A673 (cell line): Measurements from ENCODE around the gene UBASH3B. TPM values are rescaled to one million over a fixed set of nuclear protein-coding genes. Genes with fewer than 3 reads are reported as not detected.

Source experiments
- BruUV-seq: library from RNA; stranded (reverse); fragments of 400-500 nt; replicated peaks from 2 replicates; lab custom pipeline; 2021; lab: Mats Ljungman, UMichigan
- CTCF ChIA-PET: fragments of 300-600 bp; sonication (Branson Sonifier 250); formaldehyde crosslinking; loops from one replicate; lab custom pipeline; 2022; ENCODE audit warnings: antibody characterized with exemption; lab: Charles Lee
- POLR2A ChIA-PET: fragments of 300-600 bp; sonication (Branson Sonifier 250); formaldehyde crosslinking; loops from one replicate; lab custom pipeline; 2022; ENCODE audit warnings: antibody characterized with exemption; ENCODE audit not compliant: low non-redundant PET; lab: Charles Lee
- DNase-seq: peaks from one replicate; pipeline ENCODE4 v3.0.0-alpha.2; 2015; ENCODE audit warnings: low spot score
- H3K27ac ChIP-seq: fragments of 200-600 bp; sonication (generic); 2 replicates; pipeline ENCODE4 v1.5.1; 2016; ENCODE audit warnings: mixed run types, low read depth, mild to moderate bottlenecking, mixed read lengths, antibody characterized with exemption, low read length; ENCODE audit not compliant: poor library complexity, severe bottlenecking
- H3K27me3 ChIP-seq: fragments of 200-600 bp; sonication (generic); replicated peaks from 2 replicates; pipeline ENCODE4 v1.6.1; 2017; ENCODE audit warnings: mixed run types, low read depth, mild to moderate bottlenecking, mixed read lengths, antibody characterized with exemption, low read length; ENCODE audit not compliant: insufficient read depth, poor library complexity
- H3K36me3 ChIP-seq: fragments of 200-600 bp; sonication (generic); 2 replicates; pipeline ENCODE4 v1.6.1; 2016; ENCODE audit warnings: mixed run types, mild to moderate bottlenecking, mixed read lengths, antibody characterized with exemption, low read length; ENCODE audit not compliant: insufficient read depth, poor library complexity, severe bottlenecking
- H3K4me1 ChIP-seq: fragments of 200-600 bp; sonication (generic); 2 replicates; pipeline ENCODE4 v1.6.1; 2017; ENCODE audit warnings: mixed run types, mild to moderate bottlenecking, mixed read lengths, antibody characterized with exemption, low read length; ENCODE audit not compliant: insufficient read depth, poor library complexity, severe bottlenecking
- H3K4me3 ChIP-seq: fragments of 200-600 bp; sonication (generic); 2 replicates; pipeline ENCODE4 v1.5.1; 2016; ENCODE audit warnings: low read depth, mixed run types, mild to moderate bottlenecking, mixed read lengths, low read length; ENCODE audit not compliant: poor library complexity, severe bottlenecking
- H3K9me3 ChIP-seq: fragments of 200-600 bp; sonication (generic); 2 replicates; pipeline ENCODE4 v1.6.1; 2016; ENCODE audit warnings: mixed run types, low read depth, mild to moderate bottlenecking, mixed read lengths, antibody characterized with exemption, low read length; ENCODE audit not compliant: poor library complexity, severe bottlenecking
- CTCF ChIP-seq: fragments of 300-800, 200-600 bp; sonication (generic); conservative IDR thresholded peaks from 2 replicates; pipeline ENCODE4 v1.5.1; 2017; ENCODE audit warnings: low read depth, mild to moderate bottlenecking, antibody characterized with exemption, low read length, moderate library complexity, mixed read lengths
- EZH2 ChIP-seq: fragments of 200-600 bp; sonication (generic); IDR thresholded peaks from 2 replicates; pipeline ENCODE4 v1.6.1; 2017; ENCODE audit warnings: borderline replicate concordance, low read depth, mild to moderate bottlenecking, mixed read lengths, antibody characterized with exemption, low read length; ENCODE audit not compliant: poor library complexity, severe bottlenecking
- intact Hi-C: fragments of 100-400 bp; cut with micrococcal nuclease; formaldehyde crosslinking; loops from one replicate; pipeline ENCODE4 v1.10.0; 2022; ENCODE audit not compliant: unreplicated experiment
- total RNA-seq: library from RNA; stranded (reverse); gene quantifications from 2 replicates; pipeline ENCODE4 v1.2.3, GENCODE V29; 2021

UBASH3B gene
- total RNA-seq, 1 experiment from 2014 or later, result 15.3 TPM

- Histone ChIP-seq H3K27me3 (no peaks in the 10 kb centered on the region), H3K36me3 (no peaks in the 10 kb centered on the region), H3K4me1 (peaks cover 22% of the 10 kb centered on the region), H3K9me3 (no peaks in the 10 kb centered on the region), H3K27ac (no peak overlapping the region), H3K4me3 (no peak overlapping the region)
- ChIA-PET CTCF (interaction anchor here (0.8 to 3.2 kb wide), 4 partner anchors 74 to 152 kb away, joined by 3 to 42 read pairs (median 3); no protein-coding TSS in a partner anchor), POLR2A (interaction anchor here (0.6 kb wide), 1 partner anchor 11 kb away, joined by 3 read pairs; no protein-coding TSS in a partner anchor)
- TF ChIP-seq CTCF, result no peak
- no peak for TF ChIP-seq EZH2
- no peak for DNase-seq
- intact Hi-C loops, result loop anchor here (2.0 kb wide), 1 partner anchor 200 kb away; no protein-coding TSS in a partner anchor
- BruUV-seq, result no TSS peak
Observed at GRCh38 chr11:122780296-122780949, 124.9 kb downstream of the UBASH3B start.

- ChIA-PET POLR2A (no interaction called here), CTCF (interaction anchor here (0.5 to 3.2 kb wide), 17 partner anchors 15 to 200 kb away, joined by 3 to 42 read pairs (median 3); partner anchors contain the start of genes BSX and UBASH3B)
- no peaks in the 10 kb centered on the region for H3K27me3 ChIP-seq
- peak; percentile 95 for DNase-seq
- no peaks in the 10 kb centered on the region for H3K9me3 ChIP-seq
- intact Hi-C loops, result loop anchor here (1.0 to 2.0 kb wide), 3 partner anchors 148 to 201 kb away; no protein-coding TSS in a partner anchor
- no peak overlapping the region for H3K4me3 ChIP-seq
- TF ChIP-seq EZH2 (no peak), CTCF (peak; percentile 99)
- peaks cover 22% of the 10 kb centered on the region for H3K4me1 ChIP-seq
- no peak overlapping the region for H3K27ac ChIP-seq
- no peaks in the 10 kb centered on the region for H3K36me3 ChIP-seq
- BruUV-seq, result no TSS peak
Observed at GRCh38 chr11:122781378-122782195, 126.1 kb downstream of the UBASH3B start.

- CTCF ChIA-PET, result interaction anchor here (1.0 to 3.2 kb wide), 3 partner anchors 70 to 154 kb away, joined by 3 to 42 read pairs (median 19); no protein-coding TSS in a partner anchor
- DNase-seq, result no peak
- Histone ChIP-seq H3K4me3 (no peak overlapping the region), H3K27ac (no peak overlapping the region), H3K36me3 (no peaks in the 10 kb centered on the region), H3K4me1 (peaks cover 22% of the 10 kb centered on the region), H3K27me3 (no peaks in the 10 kb centered on the region), H3K9me3 (no peaks in the 10 kb centered on the region)
- intact Hi-C loops, result no loop called here
- TF ChIP-seq EZH2, result no peak
- POLR2A ChIA-PET, result no interaction called here
- BruUV-seq, result no TSS peak
Observed at GRCh38 chr11:122782222-122782621, 126.7 kb downstream of the UBASH3B start.
